ENCODE data around the gene ABCC3. TPM values are rescaled to one million over a fixed set of nuclear protein-coding genes. Genes with fewer than 3 reads are reported as not detected.

Gene ABCC3
- total and polyA plus RNA-seq, 2 of the 8 experiments (the other 6 are each of a cell fraction or from before 2014, with no cell fraction given): 0.35 to 0.37 TPM

DNA sequence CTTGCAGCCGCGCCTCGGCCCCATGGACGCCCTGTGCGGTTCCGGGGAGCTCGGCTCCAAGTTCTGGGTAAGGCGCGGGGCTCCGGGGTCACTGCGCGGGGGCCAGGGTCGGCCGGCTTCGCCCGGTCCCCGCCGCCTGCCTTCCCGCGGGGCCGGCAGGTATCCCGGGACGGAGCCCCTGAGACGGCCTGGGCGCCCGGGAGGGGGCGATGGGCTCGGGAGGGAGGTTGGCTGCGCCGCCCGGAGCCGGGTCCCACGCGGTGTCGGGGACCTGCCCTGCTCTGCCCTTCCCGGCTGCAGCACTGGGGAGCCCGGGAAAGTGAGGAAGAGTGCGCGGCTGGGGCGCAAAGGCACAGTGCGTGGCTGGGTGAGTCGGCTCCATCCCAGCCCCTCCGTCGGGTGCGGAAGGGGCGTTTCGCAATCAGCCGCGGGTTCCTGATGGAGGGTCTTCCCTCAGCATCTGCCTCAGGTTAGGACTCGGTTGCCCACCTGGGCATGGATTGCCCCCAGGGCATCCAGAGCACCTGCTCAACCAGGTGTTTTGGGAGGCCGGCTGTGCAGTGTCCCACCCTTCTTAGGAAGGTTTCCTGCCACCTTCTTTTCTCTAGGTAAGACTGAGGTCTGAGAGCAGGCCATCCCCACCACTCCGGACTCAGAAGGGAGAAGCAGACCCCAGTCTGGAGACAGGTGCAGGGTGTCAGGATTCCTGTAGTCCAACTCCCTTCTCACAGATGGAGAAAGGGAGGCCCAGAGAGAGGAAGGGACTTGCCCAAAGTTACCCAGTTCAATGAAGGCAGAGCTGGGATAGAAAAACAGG lies 442 bp downstream of the ABCC3 start:
- Histone ChIP-seq H3K14ac (ENCODE audit: insufficient read length) (no peak overlapping the region), H2AK5ac (ENCODE audit: low read depth, low read length) (no peak overlapping the region), H3K27ac (ENCODE audit: low read depth, low read length) (no peak overlapping the region), H3K23me2 (ENCODE audit: low read depth, low read length) (peaks cover 4% of the 10 kb centered on the region; the same call in 1 of the 2 replicates), H4K91ac (replicated peaks; ENCODE audit: insufficient read length, low read length) (no peak overlapping the region), H3K79me2 (ENCODE audit: control insufficient read depth in 1 of 2, insufficient read depth in 2 of 2, low read length in 2 of 2) (no peaks in the 10 kb centered on the region), H3K4me1 (replicated peaks in 1 of 4; ENCODE audit: control insufficient read depth in 3 of 4, insufficient read depth in 4 of 4, low read length in 3 of 4) (peaks cover 0 to 4% (median under 1%) of the 10 kb centered on the region in 4 experiments; a peak in 3 of 7 replicates), H4K5ac (ENCODE audit: insufficient read length, low read depth, low read length) (no peak overlapping the region), H3K79me1 (ENCODE audit: low read depth, low read length) (no peaks in the 10 kb centered on the region), H3K9ac (replicated peaks in 1 of 4; ENCODE audit: extremely low read depth in 1 of 4, low read depth in 3 of 4, low read length in 3 of 4) (peak overlapping the region in 1 of 4 experiments; percentile 68; a peak in 1 of 7 replicates), H3K4ac (replicated peaks; ENCODE audit: insufficient read length, low read depth, low read length) (no peak overlapping the region), H3K23ac (ENCODE audit: insufficient read length) (no peak overlapping the region), H3K27me3 (replicated peaks in 1 of 4; ENCODE audit: control insufficient read depth in 3 of 4, extremely low read depth in 1 of 4, insufficient read depth in 3 of 4, low read length in 3 of 4) (peaks cover 25 to 44% (median 39%) of the 10 kb centered on the region in 4 experiments), H2BK5ac (ENCODE audit: low read depth, low read length) (no peak overlapping the region), H2BK15ac (ENCODE audit: low read length) (no peak overlapping the region), H3K4me3 (ENCODE audit: extremely low read depth in 1 of 4, insufficient read depth in 2 of 4, low read depth in 3 of 4, low read length in 4 of 4) (peak overlapping the region; percentile 42 to 71 (median 50)), H2AFZ (ENCODE audit: low read length) (peak overlapping the region; percentile 62; the same call in 1 of the 2 replicates), H3K36me3 (ENCODE audit: control insufficient read depth in 2 of 4, insufficient read depth in 4 of 4, low read length in 3 of 4) (no peaks in the 10 kb centered on the region), H4K8ac (ENCODE audit: extremely low read depth, insufficient read depth, low read length) (peak overlapping the region; percentile 63; the same call in 1 of the 2 replicates), H3K9me3 (ENCODE audit: insufficient read depth in 2 of 2, low read depth in 1 of 2, low read length in 1 of 2) (no peaks in the 10 kb centered on the region), H2BK12ac (ENCODE audit: low read depth, low read length) (no peak overlapping the region; the same call in 1 of the 2 replicates), H4K20me1 (replicated peaks in 1 of 2; ENCODE audit: control insufficient read depth in 1 of 2, insufficient read depth in 2 of 2, low read length in 2 of 2) (no peaks in the 10 kb centered on the region), H3K18ac (ENCODE audit: extremely low read depth, low read length) (peak overlapping the region; percentile 48; the same call in 1 of the 2 replicates), H2BK120ac (replicated peaks; ENCODE audit: low read depth, low read length) (no peak overlapping the region), H3K4me2 (ENCODE audit: insufficient read depth in 1 of 2, low read depth in 2 of 2, low read length in 2 of 2) (peak overlapping the region; percentile 81 to 82), H2BK20ac (ENCODE audit: low read length) (no peak overlapping the region; the same call in 1 of the 2 replicates), H3K56ac (replicated peaks; ENCODE audit: insufficient read length, low read depth, low read length) (no peak overlapping the region)
- 8% methylated on average over 22 of the region's 52 CpGs; no CpG with 5 or more reads in 1 of the 2 experiments for WGBS, 2 experiments (ENCODE audit: extremely low coverage in 1 of 2, insufficient coverage in 1 of 2, insufficient read length in 1 of 2, insufficient replicate concordance in 2 of 2, low coverage in 1 of 2, low lambda C conversion rate in 2 of 2, missing lambda C conversion rate in 1 of 2)
- FAIRE-seq: no peak
- ChIA-PET CTCF (ENCODE audit: partially characterized antibody) (interaction anchor here (1.1 to 14.5 kb wide), 6 partner anchors 10 to 84 kb away, joined by 4 to 300 read pairs (median 18); no protein-coding TSS in a partner anchor), POLR2A (ENCODE audit: partially characterized antibody) (no interaction called here)
- DNase-seq (ENCODE audit: low read depth in 1 of 2, low spot score in 2 of 2): no peak
- TF ChIP-seq NANOG (IDR thresholded peaks at IDR 0.05; ENCODE audit: insufficient read depth, low read depth, low read length, poor library complexity, severe bottlenecking) (no peak), ATF3 (IDR thresholded peaks at IDR 0.05; ENCODE audit: insufficient read depth, low read depth, low read length) (no peak), MAX (IDR thresholded peaks at IDR 0.05) (no peak), CBX5 (IDR thresholded peaks at IDR 0.05; ENCODE audit: low read depth, low read length) (no peak), SRF (IDR thresholded peaks at IDR 0.05; ENCODE audit: low read depth, low read length) (no peak), ZNF274 (IDR thresholded peaks at IDR 0.05; ENCODE audit: borderline replicate concordance, extremely low read depth, low read length) (no peak), KDM4A (IDR thresholded peaks at IDR 0.05; ENCODE audit: low read depth, low read length, severe bottlenecking) (peak; percentile 74), RNF2 (IDR thresholded peaks at IDR 0.05; ENCODE audit: borderline replicate concordance, low read depth, low read length, missing control alignments, poor library complexity, severe bottlenecking) (no peak), GABPA (IDR thresholded peaks at IDR 0.05; ENCODE audit: borderline replicate concordance, insufficient read depth, low read length) (no peak)

All from H1 (cell line).